SHP77 treated with DMSO at 0.1 percent for 48 hours (cell line): ENCODE measurements around the gene ZFAND2A.
"Not testable (repeated sequence)": the region's sequence is repeated elsewhere in the genome, so short reads cannot be mapped to it uniquely, and the experiment has no call there.

Source experiments
- DNase-seq: peaks from one replicate; lab custom pipeline; 2025; lab: John Stamatoyannopoulos, UW

ZFAND2A gene, protein sequence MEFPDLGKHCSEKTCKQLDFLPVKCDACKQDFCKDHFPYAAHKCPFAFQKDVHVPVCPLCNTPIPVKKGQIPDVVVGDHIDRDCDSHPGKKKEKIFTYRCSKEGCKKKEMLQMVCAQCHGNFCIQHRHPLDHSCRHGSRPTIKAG

DNA sequence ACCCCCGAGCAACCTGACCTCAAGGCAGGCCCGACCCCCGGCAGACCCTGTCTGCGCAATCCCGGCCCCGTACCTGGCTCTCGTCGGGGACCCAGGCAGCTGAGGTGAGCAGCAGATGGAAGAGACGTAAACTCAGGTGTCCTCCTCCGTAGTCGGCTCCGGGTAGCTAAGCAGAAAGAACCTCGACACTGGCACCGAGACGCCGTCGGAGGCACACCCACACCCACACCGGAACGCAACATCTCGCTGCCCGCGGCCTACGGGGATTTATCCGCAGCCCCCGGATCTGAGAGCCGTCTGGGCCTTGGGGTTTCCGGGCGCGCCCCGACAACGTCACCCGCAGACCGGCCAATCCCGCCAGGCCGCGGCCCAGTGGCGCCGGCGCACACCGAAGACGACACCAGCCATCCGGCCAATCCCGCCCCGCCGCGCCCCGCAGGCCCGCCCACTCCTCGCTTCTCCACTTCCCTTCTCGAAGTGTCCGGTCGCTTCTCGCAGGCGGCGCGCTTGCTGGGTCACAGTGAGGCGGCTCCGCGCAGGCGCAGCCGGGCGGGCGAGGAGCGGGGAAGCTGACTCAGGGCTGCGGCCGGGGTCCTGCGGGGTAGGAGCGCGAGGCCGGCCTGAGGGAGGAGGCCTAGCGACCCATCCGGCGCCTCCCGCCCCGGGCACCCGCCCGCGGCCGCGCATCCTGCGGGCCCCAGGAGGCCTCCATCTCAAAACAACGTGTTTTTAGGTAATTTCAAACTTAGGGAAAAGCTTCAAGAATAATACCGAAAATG is at the start of gene ZFAND2A:
Gene ZFAND2A (minus strand): TSS at position 306 of the 779 bp plus-strand sequence. CDS start 1,984 bp downstream, outside the sequence.
- peak; percentile 97 for DNase-seq

DNA sequence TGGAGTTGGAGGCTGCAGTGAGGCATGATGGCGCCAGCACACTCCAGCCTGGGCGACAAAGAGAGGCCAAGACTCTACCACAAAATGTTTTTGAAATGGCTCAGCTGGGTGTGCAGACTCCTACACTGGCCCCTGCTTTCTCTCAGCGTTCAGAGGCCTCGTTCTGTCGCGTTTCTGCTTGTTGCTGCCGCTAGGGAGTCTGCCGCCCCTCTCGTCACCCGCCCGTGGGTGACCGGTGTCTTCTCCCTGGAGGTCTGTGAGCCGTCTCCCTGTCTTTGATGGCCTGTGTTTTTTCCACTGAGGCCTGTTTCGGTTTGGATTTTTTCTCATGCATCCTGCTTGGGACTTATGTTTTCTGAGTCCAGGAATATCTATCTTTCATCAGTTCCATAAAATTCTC is 49.1 kb upstream of the ZFAND2A start:
- no peak for DNase-seq

DNA sequence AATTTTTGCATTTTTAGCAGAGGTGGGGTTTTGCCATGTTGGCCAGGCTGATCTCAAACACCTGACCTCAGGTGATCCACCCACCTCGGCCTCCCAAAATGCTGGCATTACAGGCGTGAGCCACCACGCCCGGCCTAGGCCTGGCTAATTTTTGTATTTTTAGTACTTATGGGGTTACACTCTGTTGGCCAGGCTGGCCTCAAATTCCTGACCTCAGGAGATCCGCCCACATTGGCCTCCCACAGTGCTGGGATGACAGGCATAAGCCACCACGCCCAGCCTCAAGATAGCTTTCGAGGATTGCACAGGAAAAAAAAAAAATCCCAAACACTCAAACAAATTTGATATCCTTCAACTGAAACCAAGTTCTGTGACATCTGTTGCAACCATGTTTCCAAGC is 45.7 kb upstream of the ZFAND2A start:
- not testable (repeated sequence) for DNase-seq

DNA sequence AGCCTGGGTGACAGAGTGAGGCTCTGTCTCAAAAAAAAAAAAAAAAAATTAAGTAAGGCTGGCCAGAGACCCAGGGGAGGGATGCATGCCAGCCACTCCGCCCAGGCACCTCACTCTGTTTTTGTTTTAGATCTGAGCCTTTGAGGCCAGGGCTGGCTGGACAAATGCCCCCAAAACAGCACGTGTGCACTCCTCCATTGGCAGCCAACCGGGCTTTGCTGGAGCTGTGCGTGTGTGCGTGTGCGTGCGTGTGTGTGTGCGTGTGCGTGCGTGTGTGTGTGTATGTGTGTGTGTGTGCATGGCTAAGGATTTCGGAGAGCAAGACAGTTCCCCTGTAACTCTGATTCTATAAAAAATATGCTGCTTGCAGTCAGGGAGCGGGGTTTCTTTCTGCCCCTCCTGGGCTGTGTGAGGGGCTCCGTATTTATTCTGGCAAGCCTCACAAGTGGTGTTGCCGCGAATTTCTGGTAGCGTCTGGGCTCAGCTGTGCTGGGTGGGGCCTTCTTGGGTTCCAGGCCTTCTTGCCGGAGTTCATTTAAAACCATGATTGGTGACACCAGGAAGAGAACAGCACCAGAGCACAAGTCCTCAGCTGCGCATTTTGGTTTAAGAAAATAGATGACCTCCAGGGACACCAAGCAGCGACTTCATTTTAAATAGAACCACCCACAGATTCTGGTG is 44.6 kb upstream of the ZFAND2A start:
- DNase-seq, result no peak

DNA sequence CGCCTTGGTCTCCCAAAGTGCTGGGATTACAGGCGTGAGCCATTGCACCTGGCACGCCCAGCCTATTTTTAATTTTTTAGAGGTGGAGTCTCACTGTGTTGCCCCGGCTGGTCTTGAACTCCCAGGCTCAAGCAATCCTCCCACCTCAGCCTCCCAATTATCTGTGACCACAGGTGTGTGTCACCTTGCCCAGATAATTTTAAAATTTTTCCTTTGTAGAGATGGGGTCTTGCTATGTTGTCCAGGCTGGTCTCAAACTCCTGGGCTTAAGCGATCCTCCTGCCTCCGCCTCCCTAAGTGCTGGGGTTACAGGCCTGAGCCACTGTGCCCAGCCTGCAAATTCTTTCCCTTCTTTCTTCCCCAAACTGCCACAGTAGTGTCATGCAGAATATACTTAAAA is 42.9 kb upstream of the ZFAND2A start:
- DNase-seq, result not testable (repeated sequence)

DNA sequence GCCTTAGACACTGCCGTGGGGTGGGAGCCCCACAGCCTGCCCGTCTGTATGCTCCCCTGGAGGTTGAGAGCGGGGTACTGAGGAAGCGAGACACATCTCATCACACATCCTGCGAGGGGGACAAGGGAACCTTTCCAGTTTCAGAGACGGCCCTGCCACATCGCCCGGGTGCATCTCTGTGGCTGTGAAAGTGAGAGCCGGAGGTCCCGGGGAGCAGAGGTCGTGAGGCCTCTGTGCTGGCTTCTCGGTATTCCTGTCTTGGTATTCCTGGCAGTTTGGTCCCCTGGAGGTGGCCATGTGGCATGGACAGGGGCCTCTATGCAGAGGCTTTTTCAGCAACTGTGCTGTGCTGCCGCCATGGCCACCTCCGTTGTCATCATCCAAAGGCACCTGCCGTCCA is 41.9 kb upstream of the ZFAND2A start:
- no peak for DNase-seq

DNA sequence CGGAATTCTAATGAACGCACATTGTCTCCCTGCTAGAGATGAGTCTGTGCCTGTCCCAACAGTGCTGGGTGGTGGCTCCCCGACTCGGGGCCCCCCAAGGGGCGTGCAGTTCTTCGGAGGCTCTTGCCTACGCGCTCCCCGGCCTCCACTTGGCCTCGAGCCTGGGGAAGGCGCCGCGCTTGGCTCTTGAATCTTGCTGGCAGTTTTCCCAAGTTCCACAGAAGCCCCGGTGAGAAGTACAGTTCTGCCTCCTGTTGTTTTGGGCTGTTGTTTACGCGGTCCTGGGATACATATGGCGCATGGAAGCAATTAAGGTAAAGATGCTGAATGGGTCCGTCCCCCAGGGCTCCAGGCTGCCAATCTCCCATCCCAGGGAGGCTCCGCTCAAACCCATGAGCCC is 40.0 kb upstream of the ZFAND2A start:
- DNase-seq, result no peak

DNA sequence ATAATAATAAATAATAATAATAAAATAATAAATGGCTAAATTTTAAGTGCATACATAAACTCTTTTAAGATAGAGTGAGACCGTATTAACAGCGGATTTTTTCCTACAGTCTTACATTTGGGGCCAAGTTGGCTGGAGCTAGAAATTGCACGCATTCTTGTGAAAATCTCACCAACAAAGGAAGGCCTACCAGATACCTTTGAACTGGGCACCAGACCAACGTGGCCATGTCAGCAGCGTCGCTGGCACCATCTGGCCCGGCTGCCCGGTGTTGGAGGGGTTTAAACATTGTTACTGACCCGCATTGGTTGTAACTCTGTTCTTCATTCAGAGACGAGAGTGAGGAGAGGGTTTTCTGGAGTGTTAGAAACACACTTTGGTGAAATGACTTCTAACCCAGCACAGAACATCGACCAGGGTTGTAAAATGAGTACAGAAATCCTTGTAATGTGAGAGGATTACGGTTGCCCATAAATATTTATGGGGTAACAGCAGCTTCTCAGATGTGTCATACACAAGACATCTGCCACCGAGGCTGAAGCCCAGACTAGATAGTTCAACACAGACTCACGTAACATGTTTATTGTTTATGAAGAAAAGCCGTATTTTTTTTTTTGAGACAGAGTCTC is 38.1 kb upstream of the ZFAND2A start:
- no peak for DNase-seq

DNA sequence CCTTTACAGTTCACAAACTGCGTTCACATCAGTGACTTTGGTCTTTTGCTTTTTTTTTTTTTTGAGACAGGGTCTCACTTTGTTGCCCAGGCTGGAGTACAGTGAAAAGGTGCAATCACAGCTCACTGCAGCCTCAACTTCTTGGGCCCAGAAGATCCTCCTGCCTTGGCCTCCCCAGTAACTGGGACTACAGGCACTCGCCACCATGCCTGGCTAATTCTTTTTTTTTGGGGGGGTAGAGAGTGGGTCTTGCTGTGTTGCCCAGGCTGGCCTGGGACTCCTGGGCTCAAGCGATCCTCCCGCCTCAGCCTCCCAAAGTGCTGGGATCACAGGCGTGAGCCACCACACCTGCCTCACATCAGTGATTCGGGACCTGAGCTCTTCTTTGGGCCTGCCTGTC is 37.0 kb upstream of the ZFAND2A start:
- no peak for DNase-seq

DNA sequence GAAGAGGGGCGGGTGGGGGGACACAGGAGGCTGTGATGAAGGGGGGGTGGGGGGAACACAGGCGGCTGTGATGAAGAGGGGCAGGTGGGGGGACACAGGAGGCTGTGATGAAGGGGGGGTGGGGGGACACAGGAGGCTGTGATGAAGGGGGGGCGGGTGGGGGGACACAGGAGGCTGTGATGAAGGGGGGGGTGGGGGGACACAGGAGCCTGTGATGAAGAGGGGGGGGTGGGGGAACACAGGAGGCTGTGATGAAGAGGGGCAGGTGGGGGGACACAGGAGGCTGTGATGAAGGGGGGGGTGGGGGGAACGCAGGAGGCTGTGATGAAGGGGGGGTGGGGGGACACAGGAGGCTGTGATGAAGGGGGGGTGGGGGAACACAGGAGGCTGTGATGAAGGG is 36.4 kb upstream of the ZFAND2A start:
- not testable (repeated sequence) for DNase-seq

DNA sequence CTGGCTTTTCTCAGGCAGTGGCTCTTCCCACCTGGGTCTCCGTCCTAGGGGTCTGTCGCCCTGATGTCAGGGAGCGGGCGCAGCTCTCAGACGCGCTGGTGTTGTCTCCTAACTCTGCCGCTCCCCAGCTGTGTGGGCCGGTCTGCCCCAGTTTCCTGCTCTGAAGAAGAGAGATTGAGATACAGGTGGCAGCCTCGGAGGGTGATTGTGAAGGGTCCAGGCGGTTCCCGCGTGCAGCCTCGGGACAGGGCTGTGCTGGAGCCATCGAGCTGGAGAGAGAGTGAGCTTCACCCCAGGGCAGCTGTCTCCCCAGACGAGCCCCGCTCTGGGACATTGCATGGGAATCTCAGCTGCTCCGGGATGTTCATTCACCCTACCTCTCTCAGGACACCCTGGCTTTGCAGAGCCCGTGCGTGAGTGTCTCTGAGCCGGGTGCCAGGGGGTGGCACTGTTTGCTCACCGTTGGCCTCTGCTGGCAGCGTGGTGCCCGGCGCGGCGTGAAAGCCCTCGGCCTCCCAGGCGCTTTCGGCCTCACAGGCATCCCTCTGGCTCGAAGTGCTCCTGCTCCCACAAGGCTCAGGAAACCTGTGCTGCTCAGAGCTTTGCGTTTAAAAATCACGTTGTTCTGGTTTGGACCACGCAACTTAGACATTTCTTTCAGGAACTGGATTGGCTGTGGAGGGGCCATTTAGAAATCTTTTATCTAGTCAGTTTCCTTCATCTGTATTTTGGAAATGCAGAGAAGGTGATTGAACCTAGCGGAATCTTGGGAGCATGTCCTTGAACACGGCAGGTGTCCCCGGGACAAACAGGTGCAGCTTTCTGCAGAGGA is 33.8 kb upstream of the ZFAND2A start:
- no peak for DNase-seq

DNA sequence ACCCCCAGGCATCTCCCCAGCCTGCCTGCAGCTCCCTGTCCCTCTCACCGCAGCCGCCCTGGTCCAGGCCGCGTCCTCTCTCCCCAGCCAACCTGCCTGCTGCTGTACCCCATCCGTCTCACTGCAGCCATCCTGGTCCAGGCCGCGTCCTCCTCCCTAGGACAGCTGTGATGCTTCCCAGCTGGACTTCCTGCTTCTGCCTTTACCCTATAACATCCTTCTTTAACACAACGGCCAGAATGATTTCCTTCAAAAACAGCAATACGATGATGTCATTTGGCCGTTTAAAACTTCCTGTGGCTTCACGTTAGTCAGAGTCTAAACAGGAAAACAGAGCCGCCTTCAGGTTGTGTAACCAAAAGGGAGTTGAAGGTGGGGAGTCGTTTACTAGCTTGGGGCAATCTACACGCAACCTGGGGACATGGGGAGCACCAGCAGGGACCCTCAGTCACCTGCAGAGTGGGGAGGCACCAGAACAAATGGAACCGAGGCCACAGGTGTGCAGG is 32.2 kb upstream of the ZFAND2A start:
- DNase-seq, result no peak

DNA sequence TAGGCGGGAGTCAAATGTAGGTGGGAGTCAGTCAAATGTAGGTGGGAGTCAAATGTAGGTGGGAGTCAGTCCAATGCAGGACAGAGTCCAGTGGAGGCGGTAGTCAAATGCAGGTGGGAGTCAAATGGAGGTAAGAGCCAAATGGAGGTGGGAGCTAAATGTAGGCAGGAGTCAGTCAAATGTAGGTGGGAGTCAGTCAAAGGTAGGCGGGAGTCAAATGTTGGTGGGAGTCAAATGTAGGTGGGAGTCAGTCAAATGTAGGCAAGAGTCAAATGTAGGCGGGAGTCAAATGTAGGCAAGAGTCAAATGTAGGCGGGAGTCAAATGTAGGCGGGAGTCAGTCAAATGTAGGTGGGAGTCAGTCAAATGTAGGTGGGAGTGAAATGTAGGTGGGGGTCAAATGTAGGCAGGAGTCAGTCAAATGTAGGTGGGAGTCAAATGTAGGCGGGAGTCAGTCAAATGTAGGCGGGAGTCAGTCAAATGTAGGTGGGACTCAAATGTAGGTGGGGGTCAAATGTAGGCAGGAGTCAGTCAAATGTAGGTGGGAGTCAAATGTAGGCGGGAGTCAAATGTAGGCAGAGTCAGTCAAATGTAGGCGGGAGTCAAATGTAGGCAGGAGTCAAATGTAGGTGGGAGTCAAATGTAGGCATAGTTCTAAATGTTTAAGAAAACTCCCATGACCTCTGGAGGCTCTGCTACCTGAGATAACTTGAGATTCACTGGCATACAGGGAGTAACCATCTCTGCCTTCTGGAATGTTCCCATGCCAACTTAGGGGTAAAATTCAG is 30.2 kb upstream of the ZFAND2A start:
- no peak for DNase-seq

DNA sequence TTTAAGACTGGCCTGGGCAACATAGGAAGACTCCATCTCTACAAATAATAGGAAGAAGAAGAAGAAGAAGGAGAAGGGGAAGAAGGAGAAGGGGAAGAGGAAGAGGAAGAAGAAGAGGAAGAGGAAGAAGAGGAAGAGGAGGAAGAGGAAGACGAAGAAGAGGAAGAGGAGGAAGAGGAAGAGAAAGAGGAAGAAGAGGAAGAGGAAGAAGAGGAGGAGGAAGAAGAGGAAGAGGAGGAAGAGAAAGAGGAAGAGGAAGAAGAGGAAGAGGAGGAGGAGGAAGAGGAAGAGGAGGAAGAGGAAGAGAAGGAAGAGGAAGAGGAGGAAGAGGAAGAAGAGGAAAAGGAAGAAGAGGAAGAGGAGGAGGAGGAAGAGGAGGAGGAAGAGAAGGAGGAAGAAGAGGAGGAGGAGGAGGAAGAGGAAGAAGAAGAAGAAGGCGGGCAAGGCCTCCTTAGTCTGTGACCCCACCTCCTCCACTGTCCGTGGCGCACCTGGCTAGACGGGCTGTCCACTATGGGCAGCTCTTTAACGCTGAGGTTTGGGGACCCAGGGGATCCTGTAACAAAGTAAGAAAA is 28.8 kb upstream of the ZFAND2A start:
- no peak for DNase-seq

DNA sequence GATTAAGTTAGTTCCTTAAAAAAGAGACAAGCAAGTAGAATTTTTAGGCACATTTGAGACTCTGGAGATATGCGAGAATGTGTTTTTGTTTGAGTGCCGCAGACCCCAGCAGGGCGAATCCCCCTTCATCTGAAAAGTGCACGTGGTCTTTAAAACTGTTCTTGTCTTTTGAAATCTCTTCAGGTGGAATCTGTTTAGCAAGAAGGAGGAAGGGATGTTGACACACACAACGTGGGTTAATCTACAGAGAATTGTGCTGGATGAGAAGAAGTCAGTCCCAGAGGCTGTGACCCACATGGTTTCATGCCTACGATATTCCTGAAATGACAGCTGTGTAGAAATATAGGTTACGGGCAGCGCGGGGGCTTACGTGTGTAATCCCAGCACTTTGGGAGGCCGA is 27.1 kb upstream of the ZFAND2A start:
- DNase-seq, result no peak

DNA sequence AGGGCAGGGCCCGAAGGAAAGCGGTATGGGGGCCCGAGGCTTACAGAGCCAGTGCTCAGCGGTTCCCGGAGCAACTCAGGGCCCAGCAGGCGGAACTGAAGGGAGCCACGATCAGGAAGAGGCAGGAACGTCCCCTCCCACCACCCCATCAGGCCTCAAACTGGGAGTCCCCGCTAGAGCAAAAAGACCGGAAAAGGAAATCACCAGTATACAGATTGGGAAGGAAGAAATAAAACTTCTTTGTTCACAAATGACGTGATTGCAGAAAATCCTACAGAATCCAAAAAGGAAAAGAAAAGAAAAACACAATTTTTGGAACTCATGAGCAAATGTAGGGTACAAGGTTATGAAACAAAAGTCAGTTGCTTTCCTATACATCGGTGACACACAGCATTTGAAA is 21.6 kb upstream of the ZFAND2A start:
- no peak for DNase-seq

DNA sequence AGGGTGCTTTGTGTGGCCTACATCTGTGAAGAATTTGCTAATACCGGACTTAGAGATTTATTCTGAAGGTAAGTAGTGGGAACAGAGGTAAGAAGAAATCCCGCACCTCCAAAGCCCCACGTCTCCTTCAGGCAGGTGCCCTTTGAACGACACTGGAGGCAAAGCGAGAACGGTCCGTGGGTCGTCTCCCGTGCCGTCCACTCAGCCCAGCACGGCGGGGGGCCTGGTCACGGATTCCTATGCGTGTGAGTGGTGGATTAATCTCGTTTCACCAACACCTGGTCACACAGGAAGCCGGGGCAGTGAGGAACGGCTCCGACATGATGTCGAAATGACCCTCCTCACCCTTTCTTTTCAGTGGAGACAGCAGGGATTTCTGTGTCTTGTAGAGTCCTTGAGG is 21.0 kb upstream of the ZFAND2A start:
- no peak for DNase-seq

DNA sequence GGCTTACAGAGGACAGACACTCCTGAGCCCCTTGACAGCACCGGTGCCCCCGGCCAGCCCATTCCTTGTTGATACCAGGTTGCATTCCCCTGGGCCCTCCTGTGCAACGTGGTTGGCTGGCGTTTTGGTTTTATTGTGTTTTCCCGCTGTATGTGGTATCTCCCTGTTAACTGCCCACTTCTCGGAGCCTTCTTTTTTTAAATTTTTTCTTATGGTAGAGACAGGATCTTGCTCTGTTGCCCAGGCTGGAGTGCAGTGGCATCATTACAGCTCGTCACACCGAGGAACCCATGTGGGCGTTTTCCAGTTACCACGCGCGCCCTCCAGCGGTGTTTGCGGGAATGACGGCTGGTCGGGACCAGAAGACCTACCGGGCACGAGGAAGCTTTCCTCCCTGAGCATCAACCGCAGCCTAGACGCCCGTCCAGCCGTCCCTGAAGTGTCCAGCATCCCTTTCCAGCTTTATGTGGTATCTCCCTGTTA is 16.9 kb upstream of the ZFAND2A start:
- DNase-seq, result peak; percentile 80

DNA sequence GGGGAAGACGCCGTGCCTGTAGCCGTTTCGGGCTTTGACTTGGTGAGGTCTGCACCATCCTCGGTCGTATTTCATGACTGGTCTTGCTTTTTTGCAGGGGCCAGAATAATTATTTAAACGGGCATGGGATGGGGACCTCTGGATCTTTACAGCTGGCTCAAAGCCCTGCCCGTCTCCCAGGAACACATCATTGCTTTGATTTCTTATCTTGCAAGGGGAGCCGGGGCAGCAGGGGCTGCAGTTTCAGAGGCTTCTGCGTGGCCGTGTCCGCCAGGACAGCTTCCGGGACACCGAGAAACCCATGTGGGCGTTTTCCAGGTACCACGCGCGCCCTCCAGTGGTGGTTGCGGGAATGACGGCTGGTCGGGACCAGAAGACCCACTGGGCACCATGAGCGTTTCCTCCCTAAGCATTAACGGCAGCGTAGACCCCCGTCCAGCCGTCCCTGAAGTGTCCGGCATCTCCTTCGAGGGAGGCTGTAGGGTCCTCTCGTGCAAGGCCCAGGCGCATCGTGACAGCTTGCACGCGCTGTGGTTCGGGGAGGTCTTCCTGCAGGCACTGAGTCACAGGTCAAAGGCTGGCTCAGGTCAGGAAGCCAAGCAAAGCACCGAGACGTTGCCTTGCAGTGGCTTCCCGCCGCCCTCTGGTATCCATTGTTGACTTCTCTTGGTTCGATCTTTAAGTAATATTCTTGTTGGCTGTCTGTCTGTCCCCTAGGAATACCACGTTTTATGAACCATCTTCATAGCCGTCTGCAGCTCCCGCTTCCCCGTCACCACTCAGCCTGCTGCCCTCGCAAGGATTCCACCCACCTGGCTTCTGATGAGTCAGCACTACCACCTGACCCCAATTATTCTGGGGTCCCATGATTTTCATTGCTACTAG is 16.2 kb upstream of the ZFAND2A start:
- peak; percentile 67 for DNase-seq
